Adrenal gland (tissue), 12 donors: ENCODE data around the gene SEMA6C. TPM values are rescaled to one million over a fixed set of nuclear protein-coding genes. Genes with fewer than 3 reads are reported as not detected.

Source experiments
- DNase-seq, 7 donors: peaks; one replicate each; pipeline ENCODE4 v3.0.0-alpha.2; 2019 to 2020
- H3K27ac ChIP-seq, 5 donors: fragments of 200-600 bp; sonication (generic) in 4 of 5; 1 replicate in 3 of 5; 2 replicates in 2 of 5; pipeline versions ENCODE4 v1.5.1 to v1.8.0; 2016 to 2020; ENCODE audit warnings: mild to moderate bottlenecking in 1 of 5
- H3K27me3 ChIP-seq: fragments of 200-600 bp; 2 replicates; pipeline ENCODE4 v1.8.0; 2021
- H3K36me3 ChIP-seq, 2 donors: fragments of 200-600 bp; replicated peaks in 1 of 2; 1 replicate in 1 of 2; 2 replicates in 1 of 2; pipeline versions ENCODE4 v1.5.1 to v1.8.0; 2018 to 2022
- H3K4me1 ChIP-seq, 2 donors: fragments of 200-600 bp; replicated peaks in 1 of 2; 1 replicate in 1 of 2; 2 replicates in 1 of 2; pipeline versions ENCODE4 v1.5.1 to v1.8.0; 2018 to 2021
- H3K4me3 ChIP-seq, 4 donors: fragments of 200-600 bp; sonication (generic) in 3 of 4; one replicate each; pipeline ENCODE4 v1.5.1; 2016 to 2018
- H3K9me3 ChIP-seq, 3 donors: fragments of 200-600 bp; sonication (generic) in 1 of 3; replicated peaks in 1 of 3; 1 replicate in 2 of 3; 2 replicates in 1 of 3; pipeline versions ENCODE4 v1.5.1 to v1.8.0; 2016 to 2021
- CTCF ChIP-seq, 6 experiments: fragments of 450-650 bp in 4 of 6; fragments of 200-600 bp in 2 of 6; sonication (generic) in 1 of 6; IDR thresholded peaks; 1 replicate in 5 of 6; 2 replicates in 1 of 6; pipeline versions ENCODE4 v1.5.1 to v1.8.0; 2016 to 2021; ENCODE audit warnings: antibody characterized with exemption in 6 of 6, mild to moderate bottlenecking in 2 of 6, moderate library complexity in 1 of 6
- POLR2A ChIP-seq, 2 donors: fragments of 450-650 bp; IDR thresholded peaks; one replicate each; pipeline ENCODE4 v1.6.1; 2017; ENCODE audit warnings: antibody characterized with exemption in 2 of 2, mild to moderate bottlenecking in 2 of 2, moderate library complexity in 1 of 2
- WGBS, 4 donors: extraction: QIAGEN DNeasy Blood & Tissue Kit in 2 of 4; methylation state at CpG; one replicate each; pipeline versions ENCODE4 v1.1.5 to v1.1.7; 2013 to 2017; 5-methylcytosine and 5-hydroxymethylcytosine counted together
- intact Hi-C, 2 donors: fragments of 100-400 bp; cut with DNase I; formaldehyde crosslinking; loops; one replicate each; pipeline versions ENCODE4 v1.14.1 to v1.15.0; 2022 to 2023
- polyA plus RNA-seq, 3 donors: library from polyadenylated mRNA; stranded (reverse); fragments of 200-250 nt in 2 of 3; fragments of 350-450 nt in 1 of 3; fragmentation: Illumina TruSeq in 1 of 3; extraction: RNeasy Lipid Tissue Mini Kit (QIAGEN cat#74804) in 1 of 3; gene quantifications; one replicate each; pipeline ENCODE4 v1.2.3, GENCODE V29; 2013 to 2014
- total RNA-seq, 9 donors: library from RNA; depleted of rRNA in 4 of 9; stranded (reverse); fragments of >200 nt in 4 of 9; fragments of 120-200 nt in 1 of 9; fragmentation: NEBNext Ultra II Directional in 1 of 9; extraction: Animal tissue kit (Norgen Biotek cat#: 25700) in 1 of 9; gene quantifications; one replicate each; pipeline versions ENCODE4 v1.1.0 to v1.2.4, GENCODE V29; 2013 to 2023
- donor health status: healthy with polysubstance abuse.
- donor health status: Bipolar disorder and iron deficiency.
- donor health status: DM: yes; HTN: yes; CAD: no.
- donor health status: DM: no; HTN: no; CAD: no.
- donor health status: DM: no; HTN: no; CAD: no.
- donor health status: DM: yes; HTN: yes; CAD: no.

The SEMA6C gene
- total and polyA plus RNA-seq, 12 donors = 0.66 to 40.5 (median 3.8) TPM

- no peak for DNase-seq
- WGBS, 4 donors = 79 to 94% (median 86%) methylated on average over 1 of the region's 1 CpG
- Histone ChIP-seq H3K4me3 (no peak overlapping the region), H3K27ac (no peak overlapping the region), H3K4me1 (peaks cover 9 to 18% of the 10 kb centered on the region in 2 donors), H3K9me3 (no peaks in the 10 kb centered on the region), H3K27me3 (no peaks in the 10 kb centered on the region), H3K36me3 (peaks cover 0 to 37% of the 10 kb centered on the region in 2 donors)
- intact Hi-C loops = no loop called here
- TF ChIP-seq CTCF (IDR thresholded peaks at IDR 0.05) (no peak), POLR2A (IDR thresholded peaks at IDR 0.05) (no peak)
Measured at GRCh38 chr1:151187205-151187604, 40.8 kb upstream of the SEMA6C start.

- TF ChIP-seq POLR2A (IDR thresholded peaks at IDR 0.05) (no peak), CTCF (IDR thresholded peaks at IDR 0.05) (no peak)
- H3K36me3 ChIP-seq = peaks cover 0 to 67% of the 10 kb centered on the region in 2 donors
- no peaks in the 10 kb centered on the region for H3K27me3 ChIP-seq
- H3K4me1 ChIP-seq = peaks cover 8 to 13% of the 10 kb centered on the region in 2 donors
- intact Hi-C loops = no loop called here
- no peaks in the 10 kb centered on the region for H3K9me3 ChIP-seq
- whole genome bisulfite sequencing, 4 donors = 89 to 93% (median 92%) methylated on average over 10 of the region's 10 CpGs
- no peak overlapping the region for H3K4me3 ChIP-seq
- H3K27ac ChIP-seq = no peak overlapping the region
- no peak for DNase-seq
Measured at GRCh38 chr1:151184211-151184610, 37.8 kb upstream of the SEMA6C start.

- Histone ChIP-seq H3K36me3 (peaks cover 0 to 66% of the 10 kb centered on the region in 2 donors), H3K27ac (no peak overlapping the region), H3K27me3 (no peaks in the 10 kb centered on the region), H3K4me1 (no peaks in the 10 kb centered on the region), H3K9me3 (no peaks in the 10 kb centered on the region), H3K4me3 (no peak overlapping the region)
- TF ChIP-seq CTCF (IDR thresholded peaks at IDR 0.05) (no peak), POLR2A (IDR thresholded peaks at IDR 0.05) (no peak)
- intact Hi-C loops = no loop called here
- WGBS, 4 donors = 91 to 96% (median 93%) methylated on average over 17 of the region's 17 CpGs
- no peak for DNase-seq
Measured at GRCh38 chr1:151176514-151177045, 30.1 kb upstream of the SEMA6C start.

- H3K27me3 ChIP-seq = no peaks in the 10 kb centered on the region
- H3K4me1 ChIP-seq = no peaks in the 10 kb centered on the region
- 59 to 70% (median 65%) methylated on average over 4 of the region's 4 CpGs for WGBS, 4 donors
- TF ChIP-seq POLR2A (IDR thresholded peaks at IDR 0.05) (no peak), CTCF (IDR thresholded peaks at IDR 0.05) (peak in 5 of 6 experiments; percentile 8 to 28 (median 15))
- no peak within 1 kb of the TSS for H3K27ac ChIP-seq
- no peak within 1 kb of the TSS for H3K4me3 ChIP-seq
- intact Hi-C loops = no loop called here
- no peak for DNase-seq
- H3K36me3 ChIP-seq = peaks cover 0 to 66% of the 10 kb centered on the region in 2 donors
- H3K9me3 ChIP-seq = no peaks in the 10 kb centered on the region
Measured at GRCh38 chr1:151175863-151176262, 29.4 kb upstream of the SEMA6C start, which contains the start of gene TMOD4. TMOD4 (minus strand) TSS chr1:151175981; CDS start chr1:151174875, 1,106 bp downstream.
